PFSK-1 (cell line): Measurements from ENCODE around the gene ST7.

Experiments used
- POLR2AphosphoS5 ChIP-seq: IDR thresholded peaks from 2 replicates; pipeline ENCODE4 v1.6.1; 2012; ENCODE audit warnings: low read depth, mild to moderate bottlenecking, control low read depth, low read length, moderate library complexity
- REST ChIP-seq, 2 experiments: IDR thresholded peaks; 2 replicates each; pipeline versions ENCODE4 v1.6.1 to v1.8.0; 2011 to 2012; ENCODE audit warnings: low read depth in 2 of 2, low read length in 2 of 2, control low read depth in 1 of 2, inconsistent platforms in 1 of 2, mild to moderate bottlenecking in 1 of 2, moderate library complexity in 1 of 2; ENCODE audit not compliant: insufficient read depth in 1 of 2
- SIN3A ChIP-seq: IDR thresholded peaks from 2 replicates; pipeline ENCODE4 v1.6.1; 2012; ENCODE audit warnings: mild to moderate bottlenecking, low read length, moderate library complexity, borderline replicate concordance; ENCODE audit not compliant: insufficient read depth
- TAF1 ChIP-seq: IDR thresholded peaks from 2 replicates; pipeline ENCODE4 v1.6.1; 2012; ENCODE audit warnings: low read length, control low read depth, borderline replicate concordance; ENCODE audit not compliant: insufficient read depth

- TF ChIP-seq SIN3A = no peak
- TF ChIP-seq REST (IDR thresholded peaks at IDR 0.05; ENCODE audit: insufficient read depth in 1 of 2, low read depth in 2 of 2, low read length in 2 of 2) = no peak
- no peak for TF ChIP-seq POLR2AphosphoS5
- no peak for TF ChIP-seq TAF1
These were observed 264.1 kb downstream of the ST7 start for GRCh38 chr7:117217106-117218035.
